Tibial nerve (tissue), 4 donors: ENCODE measurements around the gene SOX18. TPM values are rescaled to one million over a fixed set of nuclear protein-coding genes. Genes with fewer than 3 reads are reported as not detected.
"Not testable (repeated sequence)": the region's sequence is repeated elsewhere in the genome, so short reads cannot be mapped to it uniquely, and the experiment has no call there.

ENCODE experiments used
- DNase-seq, 2 donors: peaks; one replicate each; pipeline ENCODE4 v3.0.0-alpha.2; 2019; ENCODE audit warnings: low spot score in 2 of 2
- H3K27ac ChIP-seq, 4 donors: fragments of 200-600 bp; sonication (generic) in 3 of 4; one replicate each; pipeline ENCODE4 v1.5.1; 2017 to 2019; ENCODE audit warnings: mild to moderate bottlenecking in 1 of 4
- H3K27me3 ChIP-seq, 2 donors: fragments of 200-600 bp; sonication (generic) in 1 of 2; one replicate each; pipeline versions ENCODE4 v1.5.1 to v1.6.0; 2017 to 2019
- H3K36me3 ChIP-seq, 3 donors: fragments of 200-600 bp; sonication (generic); one replicate each; pipeline ENCODE4 v1.5.1; 2018 to 2019
- H3K4me1 ChIP-seq, 4 donors: fragments of 200-600 bp; sonication (generic) in 3 of 4; one replicate each; pipeline ENCODE4 v1.5.1; 2017 to 2019
- H3K4me3 ChIP-seq, 4 donors: fragments of 200-600 bp; sonication (generic) in 3 of 4; one replicate each; pipeline ENCODE4 v1.5.1; 2017 to 2019; ENCODE audit warnings: mild to moderate bottlenecking in 1 of 4, moderate library complexity in 1 of 4
- H3K9me3 ChIP-seq, 4 donors: fragments of 200-600 bp; sonication (generic) in 3 of 4; one replicate each; pipeline ENCODE4 v1.5.1; 2017 to 2019
- CTCF ChIP-seq, 5 experiments: fragments of 200-600 bp in 3 of 5; fragments of 450-650 bp in 2 of 5; sonication (generic) in 3 of 5; IDR thresholded peaks; one replicate each; pipeline ENCODE4 v1.5.1; 2016 to 2019; ENCODE audit warnings: antibody characterized with exemption in 5 of 5, mild to moderate bottlenecking in 3 of 5, moderate library complexity in 2 of 5
- EP300 ChIP-seq, 2 donors: sonication (generic); formaldehyde crosslinking; IDR thresholded peaks; one replicate each; pipeline ENCODE4 v1.6.1; 2017; ENCODE audit warnings: antibody characterized with exemption in 2 of 2, mild to moderate bottlenecking in 1 of 2
- POLR2A ChIP-seq, 2 donors: fragments of 450-650 bp; IDR thresholded peaks; one replicate each; pipeline ENCODE4 v1.6.1; 2017; ENCODE audit warnings: antibody characterized with exemption in 2 of 2, mild to moderate bottlenecking in 2 of 2, moderate library complexity in 2 of 2
- WGBS, 2 donors: methylation state at CpG; one replicate each; pipeline ENCODE4 v1.1.5; 2018; 5-methylcytosine and 5-hydroxymethylcytosine counted together
- total RNA-seq, 4 donors: library from RNA; depleted of rRNA; stranded (reverse); fragments of >200 nt; gene quantifications; one replicate each; pipeline ENCODE4 v1.1.0, GENCODE V29; 2016

SOX18 gene
- total RNA-seq, 4 donors from 2014 or later = 4.6 to 44.6 (median 21.4) TPM

- H3K4me1 ChIP-seq = no peaks in the 10 kb centered on the region
- no peaks in the 10 kb centered on the region for H3K9me3 ChIP-seq
- H3K27me3 ChIP-seq = no peaks in the 10 kb centered on the region
- H3K4me3 ChIP-seq = no peak overlapping the region
- no peak for DNase-seq
- TF ChIP-seq CTCF (IDR thresholded peaks at IDR 0.05) (no peak), POLR2A (IDR thresholded peaks at IDR 0.05) (no peak), EP300 (IDR thresholded peaks at IDR 0.05) (no peak)
- no peak overlapping the region for H3K27ac ChIP-seq
- 81 to 87% methylated on average over 2 of the region's 2 CpGs for whole genome bisulfite sequencing, 2 donors
- H3K36me3 ChIP-seq = peaks cover 0 to 90% (median 38%) of the 10 kb centered on the region in 3 donors
Observed at GRCh38 chr20:64015635-64016034, 33.8 kb downstream of the SOX18 start.

- WGBS, 2 donors = 83 to 87% methylated on average over 10 to 11 of the region's 20 CpGs
Observed at GRCh38 chr20:64012385-64013154, 36.9 kb downstream of the SOX18 start.

GRCh38 chr20:64011366-64011779 lies 38.1 kb downstream of the SOX18 start:
- whole genome bisulfite sequencing, 2 donors = 95 to 97% methylated on average over 14 to 16 of the region's 16 CpGs
- peaks cover 0 to 90% (median 26%) of the 10 kb centered on the region in 3 donors for H3K36me3 ChIP-seq

More at GRCh38 chr20:64012385-64013154, 36.9 kb downstream of the SOX18 start:
- not testable (repeated sequence) for DNase-seq, H3K27me3 ChIP-seq, H3K9me3 ChIP-seq, H3K4me1 ChIP-seq, H3K4me3 ChIP-seq
- H3K27ac ChIP-seq = peak overlapping the region in 1 of 4 donors; percentile 45
- H3K36me3 ChIP-seq = peaks cover 0 to 90% (median 34%) of the 10 kb centered on the region in 3 donors

GRCh38 chr20:64010711-64011237 lies 38.7 kb downstream of the SOX18 start:
- DNase-seq = no peak
- H3K27me3 ChIP-seq = no peaks in the 10 kb centered on the region
- H3K36me3 ChIP-seq = peaks cover 0 to 90% (median 26%) of the 10 kb centered on the region in 3 donors
- no peak overlapping the region for H3K27ac ChIP-seq
- H3K9me3 ChIP-seq = no peaks in the 10 kb centered on the region
- WGBS, 2 donors = 86 to 95% methylated on average over 8 of the region's 8 CpGs
- no peaks in the 10 kb centered on the region for H3K4me1 ChIP-seq
- no peak for TF ChIP-seq CTCF (IDR thresholded peaks at IDR 0.05)
- no peak for TF ChIP-seq EP300 (IDR thresholded peaks at IDR 0.05)
- TF ChIP-seq POLR2A (IDR thresholded peaks at IDR 0.05) = no peak
- H3K4me3 ChIP-seq = no peak overlapping the region

More at GRCh38 chr20:64011366-64011779, 38.1 kb downstream of the SOX18 start:
- DNase-seq = no peak
- H3K9me3 ChIP-seq = no peaks in the 10 kb centered on the region
- no peaks in the 10 kb centered on the region for H3K4me1 ChIP-seq
- no peak overlapping the region for H3K4me3 ChIP-seq
- H3K27ac ChIP-seq = no peak overlapping the region
- TF ChIP-seq EP300 (IDR thresholded peaks at IDR 0.05) (no peak), CTCF (IDR thresholded peaks at IDR 0.05) (no peak), POLR2A (IDR thresholded peaks at IDR 0.05) (no peak)
- H3K27me3 ChIP-seq = no peaks in the 10 kb centered on the region

GRCh38 chr20:64009811-64010387 lies 39.5 kb downstream of the SOX18 start:
- TF ChIP-seq CTCF (IDR thresholded peaks at IDR 0.05) = no peak
- TF ChIP-seq POLR2A (IDR thresholded peaks at IDR 0.05) = no peak
- no peak for TF ChIP-seq EP300 (IDR thresholded peaks at IDR 0.05)
- Histone ChIP-seq H3K4me3 (no peak overlapping the region), H3K27ac (no peak overlapping the region), H3K4me1 (no peaks in the 10 kb centered on the region), H3K36me3 (peaks cover 0 to 90% (median 21%) of the 10 kb centered on the region in 3 donors), H3K27me3 (no peaks in the 10 kb centered on the region), H3K9me3 (no peaks in the 10 kb centered on the region)
- WGBS, 2 donors = 91 to 93% methylated on average over 13 of the region's 13 CpGs
- no peak for DNase-seq
